Mesendoderm (in vitro differentiated cells): ENCODE measurements around the gene KRT32.
A peak's percentile ranks its signal among the peaks of the same experiment; 100 is the strongest.

Experiments
- DNase-seq: peaks from one replicate; pipeline ENCODE4 v3.0.0; 2013
- H2AK5ac ChIP-seq: 2 replicates; pipeline ENCODE4 v1.6.1; 2013; ENCODE audit warnings: low read length, inconsistent platforms
- H2BK120ac ChIP-seq: 2 replicates; pipeline ENCODE4 v1.6.1; 2013; ENCODE audit warnings: low read depth, mild to moderate bottlenecking, low read length, moderate library complexity, mixed read lengths
- H2BK15ac ChIP-seq: replicated peaks from 2 replicates; pipeline ENCODE4 v1.6.1; 2013; ENCODE audit warnings: low read depth, mild to moderate bottlenecking, moderate library complexity
- H2BK5ac ChIP-seq: 2 replicates; pipeline ENCODE4 v1.6.1; 2013; ENCODE audit warnings: low read length, inconsistent platforms
- H3K18ac ChIP-seq: 2 replicates; pipeline ENCODE4 v1.6.1; 2013; ENCODE audit warnings: mild to moderate bottlenecking, low read length, mixed read lengths
- H3K23ac ChIP-seq: one replicate; pipeline ENCODE4 v1.6.1; 2013; ENCODE audit warnings: low read length
- H3K27ac ChIP-seq: 2 replicates; pipeline ENCODE4 v1.5.1; 2013; ENCODE audit warnings: low read depth, mild to moderate bottlenecking, inconsistent platforms, low read length, moderate library complexity
- H3K27me3 ChIP-seq: 2 replicates; pipeline ENCODE4 v1.6.1; 2013; ENCODE audit warnings: low read length, control low read depth, mild to moderate bottlenecking, inconsistent platforms; ENCODE audit not compliant: insufficient read depth, poor library complexity
- H3K36me3 ChIP-seq: 2 replicates; pipeline ENCODE4 v1.6.1; 2013; ENCODE audit warnings: low read length, inconsistent platforms; ENCODE audit not compliant: control insufficient read depth, insufficient read depth
- H3K4ac ChIP-seq: one replicate; pipeline ENCODE4 v1.6.1; 2013; ENCODE audit warnings: low read depth, mild to moderate bottlenecking, low read length, moderate library complexity
- H3K4me1 ChIP-seq: 2 replicates; pipeline ENCODE4 v1.6.1; 2013; ENCODE audit warnings: low read depth, low read length, inconsistent platforms; ENCODE audit not compliant: control insufficient read depth
- H3K4me2 ChIP-seq: 2 replicates; pipeline ENCODE4 v1.6.1; 2013; ENCODE audit warnings: low read length
- H3K4me3 ChIP-seq: 2 replicates; pipeline ENCODE4 v1.5.1; 2013; ENCODE audit warnings: mild to moderate bottlenecking, low read length
- H3K56ac ChIP-seq: one replicate; pipeline ENCODE4 v1.6.1; 2013; ENCODE audit warnings: low read length
- H3K79me1 ChIP-seq: 2 replicates; pipeline ENCODE4 v1.6.1; 2013; ENCODE audit warnings: low read length, inconsistent platforms
- H3K79me2 ChIP-seq: 2 replicates; pipeline ENCODE4 v1.6.1; 2013; ENCODE audit warnings: mild to moderate bottlenecking, low read length; ENCODE audit not compliant: control insufficient read depth, insufficient read depth
- H3K9ac ChIP-seq: 2 replicates; pipeline ENCODE4 v1.6.1; 2013; ENCODE audit warnings: low read length, inconsistent platforms
- H4K5ac ChIP-seq: one replicate; pipeline ENCODE4 v1.6.1; 2013; ENCODE audit warnings: low read length
- H4K8ac ChIP-seq: one replicate; pipeline ENCODE4 v1.6.1; 2013; ENCODE audit warnings: low read depth, mild to moderate bottlenecking, control low read depth, low read length, moderate library complexity
- WGBS: extraction: QIAGEN DNeasy Blood & Tissue Kit; methylation state at CpG from one replicate; pipeline ENCODE4 v1.1.7; 2013; ENCODE audit warnings: low lambda C conversion rate, missing lambda C conversion rate; ENCODE audit not compliant: insufficient coverage; ENCODE audit errors: extremely low coverage; 5-methylcytosine and 5-hydroxymethylcytosine counted together

Gene KRT32

DNA sequence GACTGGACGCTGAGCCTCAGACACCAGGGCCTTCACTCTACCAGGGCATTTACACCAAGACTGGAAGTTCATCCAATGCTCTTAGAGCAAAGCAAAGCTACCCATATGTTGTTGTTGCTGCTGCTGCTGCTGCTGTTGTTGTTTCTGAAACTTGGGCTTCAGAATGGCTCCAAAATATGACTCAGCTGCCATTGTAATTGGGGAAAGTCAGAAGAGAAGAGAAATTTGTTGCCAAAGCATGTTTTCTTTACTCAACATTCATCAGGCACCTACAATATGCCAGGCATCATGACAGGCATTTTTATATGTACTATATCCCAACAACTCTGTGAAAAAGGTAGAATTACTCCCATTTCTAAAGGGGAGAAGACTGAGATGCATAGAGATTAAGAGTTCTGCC lies 11.9 kb downstream of the KRT32 start:
- no peaks in the 10 kb centered on the region for H3K36me3 ChIP-seq
- H3K4me1 ChIP-seq, result no peaks in the 10 kb centered on the region
- no peaks in the 10 kb centered on the region for H3K27me3 ChIP-seq
- H2AK5ac ChIP-seq, result no peak overlapping the region
- no peak overlapping the region for H3K27ac ChIP-seq
- H4K5ac ChIP-seq, result no peak overlapping the region
- DNase-seq, result no peak
- no peak overlapping the region for H4K8ac ChIP-seq
- no peak overlapping the region for H3K56ac ChIP-seq
- H3K18ac ChIP-seq, result no peak overlapping the region
- H2BK15ac ChIP-seq, result no peak overlapping the region
- no peak overlapping the region for H3K23ac ChIP-seq
- H2BK120ac ChIP-seq, result no peak overlapping the region
- no peaks in the 10 kb centered on the region for H3K79me1 ChIP-seq
- H3K79me2 ChIP-seq, result no peaks in the 10 kb centered on the region
- no peak overlapping the region for H2BK5ac ChIP-seq
- WGBS, result no CpG with 5 or more reads among the region's 1 CpG
- no peak overlapping the region for H3K4ac ChIP-seq
- H3K9ac ChIP-seq, result no peak overlapping the region
- no peak overlapping the region for H3K4me3 ChIP-seq
- no peak overlapping the region for H3K4me2 ChIP-seq

DNA sequence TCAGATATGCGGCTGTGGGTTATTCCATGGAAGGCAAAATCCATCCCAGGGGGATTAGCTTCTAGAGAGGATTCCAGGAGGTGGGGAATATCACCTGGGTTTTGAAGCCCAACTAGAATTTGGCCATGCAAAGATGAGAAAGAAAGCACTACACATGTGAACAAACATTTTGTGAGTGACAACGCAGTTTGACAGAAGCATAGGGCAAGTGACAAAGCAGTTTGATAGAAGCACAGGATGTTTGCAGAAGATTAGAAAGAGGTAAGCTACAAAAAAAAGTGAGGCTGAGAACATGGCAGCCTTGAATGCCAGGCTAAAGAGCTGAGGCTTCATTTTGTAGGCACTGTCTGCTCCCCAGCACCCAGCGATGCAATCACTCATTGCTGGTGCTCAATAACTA lies 14.1 kb downstream of the KRT32 start:
- Histone ChIP-seq H3K56ac (no peak overlapping the region), H2AK5ac (no peak overlapping the region), H3K4me2 (no peak overlapping the region), H3K27me3 (no peaks in the 10 kb centered on the region), H2BK5ac (no peak overlapping the region), H3K79me2 (no peaks in the 10 kb centered on the region), H3K36me3 (no peaks in the 10 kb centered on the region), H3K18ac (no peak overlapping the region), H3K4me3 (no peak overlapping the region), H3K4ac (no peak overlapping the region), H3K79me1 (no peaks in the 10 kb centered on the region), H3K9ac (no peak overlapping the region), H3K23ac (no peak overlapping the region), H3K4me1 (no peaks in the 10 kb centered on the region), H4K8ac (no peak overlapping the region), H2BK120ac (no peak overlapping the region), H4K5ac (no peak overlapping the region), H3K27ac (no peak overlapping the region), H2BK15ac (no peak overlapping the region)
- WGBS, result no CpG with 5 or more reads among the region's 3 CpGs
- DNase-seq, result no peak

DNA sequence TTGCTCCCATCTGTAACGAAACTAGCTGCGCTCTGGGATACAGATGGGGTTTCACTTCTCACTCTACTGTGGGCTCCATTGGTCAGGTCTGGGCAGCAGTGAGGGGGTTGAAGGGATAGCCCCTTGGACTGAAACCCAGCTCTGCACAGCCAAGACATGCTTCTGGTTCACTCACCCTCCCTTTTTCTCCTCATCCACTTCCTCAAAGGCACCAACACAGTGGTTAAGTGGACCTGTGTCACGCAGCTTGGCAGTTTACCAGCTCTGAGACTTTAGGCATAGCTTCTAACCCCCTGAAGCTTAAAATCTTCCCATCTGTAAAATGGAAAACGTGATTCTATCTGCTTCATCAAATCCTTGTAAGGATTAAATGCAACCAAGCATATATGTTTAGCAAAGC lies 14.9 kb downstream of the KRT32 start:
- Histone ChIP-seq H2AK5ac (no peak overlapping the region), H2BK5ac (no peak overlapping the region), H3K56ac (no peak overlapping the region), H2BK120ac (no peak overlapping the region), H3K27me3 (no peaks in the 10 kb centered on the region), H3K4me1 (no peaks in the 10 kb centered on the region), H3K23ac (no peak overlapping the region), H3K4ac (no peak overlapping the region), H3K79me2 (no peaks in the 10 kb centered on the region), H3K27ac (no peak overlapping the region), H3K4me2 (no peak overlapping the region), H3K18ac (no peak overlapping the region), H4K8ac (no peak overlapping the region), H4K5ac (no peak overlapping the region), H3K9ac (no peak overlapping the region), H2BK15ac (no peak overlapping the region), H3K79me1 (no peaks in the 10 kb centered on the region), H3K4me3 (no peak overlapping the region), H3K36me3 (no peaks in the 10 kb centered on the region)
- WGBS, result no CpG with 5 or more reads among the region's 4 CpGs
- DNase-seq, result no peak

DNA sequence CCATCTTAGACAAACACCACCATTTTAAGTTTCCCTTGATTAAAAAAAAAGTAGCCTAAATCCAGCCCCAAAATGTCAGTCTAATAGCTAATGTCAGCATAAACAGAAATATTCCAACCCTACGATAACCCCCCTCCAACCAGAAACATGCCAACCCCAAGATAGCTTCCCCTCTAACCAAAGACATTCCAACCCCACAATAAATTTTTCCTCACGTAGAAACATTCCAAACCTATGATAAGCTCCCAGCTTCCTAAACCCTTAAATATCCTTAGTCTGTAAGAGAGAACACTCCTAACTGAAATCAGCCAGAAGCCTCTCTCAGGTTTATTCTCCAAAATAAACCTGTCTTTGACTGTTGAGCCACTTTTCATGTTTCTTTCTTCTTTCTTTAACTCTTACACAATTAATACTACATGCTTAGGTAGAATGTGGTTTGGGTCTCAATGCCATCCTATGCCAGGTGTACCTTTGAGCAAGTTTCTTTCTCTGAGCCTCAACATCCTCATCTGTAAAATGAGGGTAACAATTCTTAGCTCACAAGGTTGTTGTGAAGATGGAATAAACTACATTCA lies 15.9 kb downstream of the KRT32 start:
- H3K79me2 ChIP-seq, result no peaks in the 10 kb centered on the region
- WGBS, result no CpG with 5 or more reads among the region's 2 CpGs
- no peak overlapping the region for H3K27ac ChIP-seq

DNA sequence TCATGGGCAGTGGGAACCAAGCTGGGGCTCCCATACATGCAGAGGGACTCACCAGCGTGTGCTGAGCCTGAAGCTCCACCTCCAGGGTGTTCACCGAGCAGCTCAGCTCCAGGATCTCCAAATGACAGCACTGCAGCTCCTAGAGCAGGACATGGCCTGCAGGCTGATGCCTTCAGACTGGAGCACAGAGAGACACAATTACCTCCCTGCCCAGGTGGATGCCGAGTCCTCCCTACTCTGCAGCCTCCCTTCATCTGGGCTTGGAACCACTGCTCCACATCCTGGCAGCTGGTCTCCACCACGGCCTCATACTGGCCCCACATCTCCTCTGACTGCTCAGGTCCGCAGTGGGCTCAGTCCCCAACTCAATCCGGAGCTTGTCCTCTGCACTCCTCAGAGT lies 18.2 kb downstream of the KRT32 start:
- H2BK5ac ChIP-seq, result no peak overlapping the region
- no peak overlapping the region for H4K5ac ChIP-seq
- H3K27ac ChIP-seq, result no peak overlapping the region
- no peak overlapping the region for H2BK120ac ChIP-seq
- H3K36me3 ChIP-seq, result no peaks in the 10 kb centered on the region
- WGBS, result no CpG with 5 or more reads among the region's 6 CpGs
- no peaks in the 10 kb centered on the region for H3K79me2 ChIP-seq
- no peak for DNase-seq
- H3K9ac ChIP-seq, result no peak overlapping the region
- no peaks in the 10 kb centered on the region for H3K4me1 ChIP-seq
- H2AK5ac ChIP-seq, result no peak overlapping the region
- no peak overlapping the region for H2BK15ac ChIP-seq
- H3K79me1 ChIP-seq, result no peaks in the 10 kb centered on the region
- H4K8ac ChIP-seq, result no peak overlapping the region
- H3K4ac ChIP-seq, result no peak overlapping the region
- H3K27me3 ChIP-seq, result no peaks in the 10 kb centered on the region
- no peak overlapping the region for H3K4me3 ChIP-seq
- no peak overlapping the region for H3K4me2 ChIP-seq
- no peak overlapping the region for H3K56ac ChIP-seq
- H3K18ac ChIP-seq, result no peak overlapping the region
- no peak overlapping the region for H3K23ac ChIP-seq

More for the DNA sequence above, 15.9 kb downstream of the KRT32 start:
- Histone ChIP-seq H2AK5ac (no peak overlapping the region), H3K4me3 (peak overlapping the region; percentile 12), H3K79me1 (no peaks in the 10 kb centered on the region), H3K27me3 (no peaks in the 10 kb centered on the region), H2BK15ac (no peak overlapping the region), H3K4ac (no peak overlapping the region), H3K23ac (no peak overlapping the region), H3K56ac (no peak overlapping the region), H3K9ac (no peak overlapping the region), H4K8ac (no peak overlapping the region), H3K4me1 (no peaks in the 10 kb centered on the region), H3K4me2 (no peak overlapping the region), H3K18ac (no peak overlapping the region), H3K36me3 (no peaks in the 10 kb centered on the region), H2BK120ac (no peak overlapping the region), H4K5ac (no peak overlapping the region), H2BK5ac (no peak overlapping the region)
- no peak for DNase-seq

DNA sequence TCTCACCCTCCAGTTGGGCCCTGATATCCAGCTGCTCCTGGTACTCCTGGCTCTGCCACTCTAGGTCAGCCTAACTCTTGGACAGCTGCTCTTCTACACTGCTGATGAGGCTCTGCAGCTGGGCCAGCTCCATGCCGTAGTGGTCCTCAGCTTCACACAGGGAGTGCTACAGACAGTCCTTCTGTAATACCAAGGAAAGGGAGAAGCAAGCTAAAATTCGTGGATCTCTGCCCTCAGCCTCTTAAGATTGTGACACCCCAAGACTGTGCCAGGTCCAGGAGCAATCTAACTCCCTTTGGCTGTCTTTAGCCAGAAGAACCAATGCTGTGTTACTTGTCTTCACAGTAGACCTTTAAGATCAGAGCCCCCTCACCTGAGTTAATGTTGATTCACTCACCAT lies 18.7 kb downstream of the KRT32 start:
- Histone ChIP-seq H2BK120ac (no peak overlapping the region), H3K4me2 (no peak overlapping the region), H2BK5ac (no peak overlapping the region), H3K4me1 (no peaks in the 10 kb centered on the region), H3K4ac (no peak overlapping the region), H2AK5ac (no peak overlapping the region), H3K9ac (no peak overlapping the region), H3K56ac (no peak overlapping the region), H3K27ac (no peak overlapping the region), H3K79me1 (no peaks in the 10 kb centered on the region), H3K36me3 (no peaks in the 10 kb centered on the region), H2BK15ac (no peak overlapping the region), H3K23ac (no peak overlapping the region), H3K4me3 (no peak overlapping the region), H3K27me3 (no peaks in the 10 kb centered on the region), H4K8ac (no peak overlapping the region), H3K79me2 (no peaks in the 10 kb centered on the region), H3K18ac (no peak overlapping the region), H4K5ac (no peak overlapping the region)
- whole genome bisulfite sequencing, result no CpG with 5 or more reads among the region's 2 CpGs
- no peak for DNase-seq
